Natural killer cell (primary cell): Measurements from ENCODE around the gene CKB. TPM values are rescaled to one million over a fixed set of nuclear protein-coding genes. Genes with fewer than 3 reads are reported as not detected.

ENCODE experiments used
- ATAC-seq, 3 donors: fragments of 150-1000 bp in 2 of 3; fragments of 200-7000 bp in 1 of 3; cut with Tn5 transposase; 1 replicate in 1 of 3; 2 replicates in 2 of 3; pipeline ENCODE4 v1.10.0; 2021; ENCODE audit warnings: mild to moderate bottlenecking in 2 of 3, moderate library complexity in 2 of 3
- DNase-seq, 2 donors: peaks; one replicate each; pipeline versions ENCODE4 v3.0.0 to v3.0.0-alpha.2; 2013 to 2021; ENCODE audit warnings: mixed read lengths in 1 of 2
- H3K27ac ChIP-seq: one replicate; pipeline ENCODE4 v1.5.1; 2013; ENCODE audit warnings: mild to moderate bottlenecking, low read length
- H3K27me3 ChIP-seq: one replicate; pipeline ENCODE4 v1.6.1; 2013; ENCODE audit warnings: low read length; ENCODE audit not compliant: control insufficient read depth, insufficient read depth
- H3K36me3 ChIP-seq: one replicate; pipeline ENCODE4 v1.6.1; 2013; ENCODE audit warnings: low read length; ENCODE audit not compliant: control insufficient read depth, insufficient read depth
- H3K4me1 ChIP-seq: one replicate; pipeline ENCODE4 v1.6.1; 2013; ENCODE audit warnings: low read length; ENCODE audit not compliant: control insufficient read depth, insufficient read depth
- H3K4me3 ChIP-seq: one replicate; pipeline ENCODE4 v1.5.1; 2013; ENCODE audit warnings: low read length
- H3K9me3 ChIP-seq: one replicate; pipeline ENCODE4 v1.6.1; 2013; ENCODE audit warnings: low read length; ENCODE audit not compliant: control insufficient read depth, insufficient read depth
- H3K27ac Mint-ChIP-seq, 2 donors: one replicate each; pipeline ENCODE4 v1.8.0; 2022; ENCODE audit warnings: mild to moderate bottlenecking in 2 of 2, mixed read lengths in 2 of 2, moderate library complexity in 1 of 2
- H3K27me3 Mint-ChIP-seq, 2 donors: one replicate each; pipeline ENCODE4 v1.8.0; 2022; ENCODE audit warnings: low read depth in 2 of 2, mixed read lengths in 2 of 2
- H3K36me3 Mint-ChIP-seq: one replicate; pipeline ENCODE4 v1.8.0; 2022; ENCODE audit warnings: mixed read lengths
- H3K4me1 Mint-ChIP-seq, 2 donors: one replicate each; pipeline ENCODE4 v1.8.0; 2022; ENCODE audit warnings: mixed read lengths in 2 of 2
- H3K4me3 Mint-ChIP-seq: one replicate; pipeline ENCODE4 v1.8.0; 2022; ENCODE audit warnings: mild to moderate bottlenecking, moderate library complexity, mixed read lengths
- H3K9me3 Mint-ChIP-seq, 2 donors: one replicate each; pipeline ENCODE4 v1.8.0; 2022; ENCODE audit warnings: mixed read lengths in 2 of 2
- WGBS: methylation state at CpG from one replicate; pipeline ENCODE4 v1.1.7; 2013; ENCODE audit warnings: missing lambda C conversion rate; ENCODE audit not compliant: insufficient coverage; 5-methylcytosine and 5-hydroxymethylcytosine counted together
- intact Hi-C: fragments of 100-400 bp; cut with micrococcal nuclease; formaldehyde crosslinking; loops from one replicate; pipeline ENCODE4 v1.14.2; 2022
- total RNA-seq, 4 donors: library from RNA; stranded (reverse); fragments of 120-200 nt in 1 of 4; gene quantifications; one replicate each; pipeline versions ENCODE4 v1.2.3 to v1.2.4, GENCODE V29; 2013 to 2022
- TF ChIP-seq, protein P1 (sequence below): fragments of 200-600 bp; IDR thresholded peaks from one replicate; pipeline ENCODE4 v1.8.0; 2022; ENCODE audit warnings: antibody characterized with exemption

Gene CKB
- total RNA-seq, 3 donors from 2014 or later (not counting 1 experiment from before 2014, with no cell fraction given), result 4.0 to 37.4 (median 9.0) TPM

DNA sequence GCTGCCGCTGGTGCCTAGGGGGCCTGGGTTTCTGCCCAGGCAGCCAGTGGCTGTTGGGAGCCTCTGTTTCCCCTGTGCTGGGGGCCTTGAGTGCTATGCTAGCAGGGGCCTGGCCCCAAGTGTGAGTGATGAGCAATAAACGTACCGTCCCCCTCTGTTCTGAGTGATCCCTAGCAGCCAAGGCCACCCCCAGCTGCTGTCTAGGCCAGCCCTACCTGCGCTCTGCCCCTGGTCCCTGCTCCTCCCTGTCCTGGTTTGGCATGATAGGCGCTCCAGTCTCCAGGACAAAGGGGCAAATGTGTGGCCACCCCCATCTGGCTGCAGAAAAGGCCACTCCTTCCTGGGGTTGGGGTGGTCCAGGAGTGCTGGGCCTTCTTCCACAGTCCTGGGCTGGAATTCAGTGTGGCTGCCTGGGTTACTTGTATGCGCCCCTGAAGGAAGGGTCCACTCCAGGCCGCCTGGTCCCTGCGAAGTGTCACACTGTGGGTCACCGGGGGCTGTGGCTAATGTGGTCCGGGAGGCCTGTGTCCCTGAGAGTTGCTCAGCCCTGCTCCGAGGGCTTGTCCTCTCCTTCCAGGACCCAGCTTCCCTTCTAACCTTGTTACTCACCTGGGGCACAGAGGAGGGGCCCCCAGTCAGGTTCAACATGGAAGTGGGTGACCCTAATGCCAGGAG lies 13.4 kb upstream of the CKB start:
- DNase-seq (no peak), ATAC-seq (no peak)
- Mint-ChIP-seq H3K36me3 (no peaks in the 10 kb centered on the region), H3K27me3 (peaks cover 0 to 2% of the 10 kb centered on the region in 2 donors), H3K27ac (no peak overlapping the region), H3K4me1 (peaks cover 0 to 14% of the 10 kb centered on the region in 2 donors), H3K4me3 (no peak overlapping the region), H3K9me3 (no peaks in the 10 kb centered on the region)
- 89% methylated on average over 11 of the region's 11 CpGs for WGBS
- Histone ChIP-seq H3K4me1 (peaks cover 1% of the 10 kb centered on the region), H3K4me3 (no peak overlapping the region), H3K36me3 (peaks cover 7% of the 10 kb centered on the region), H3K27me3 (no peaks in the 10 kb centered on the region), H3K27ac (no peak overlapping the region), H3K9me3 (no peaks in the 10 kb centered on the region)
- TF ChIP-seq, protein P1, sequence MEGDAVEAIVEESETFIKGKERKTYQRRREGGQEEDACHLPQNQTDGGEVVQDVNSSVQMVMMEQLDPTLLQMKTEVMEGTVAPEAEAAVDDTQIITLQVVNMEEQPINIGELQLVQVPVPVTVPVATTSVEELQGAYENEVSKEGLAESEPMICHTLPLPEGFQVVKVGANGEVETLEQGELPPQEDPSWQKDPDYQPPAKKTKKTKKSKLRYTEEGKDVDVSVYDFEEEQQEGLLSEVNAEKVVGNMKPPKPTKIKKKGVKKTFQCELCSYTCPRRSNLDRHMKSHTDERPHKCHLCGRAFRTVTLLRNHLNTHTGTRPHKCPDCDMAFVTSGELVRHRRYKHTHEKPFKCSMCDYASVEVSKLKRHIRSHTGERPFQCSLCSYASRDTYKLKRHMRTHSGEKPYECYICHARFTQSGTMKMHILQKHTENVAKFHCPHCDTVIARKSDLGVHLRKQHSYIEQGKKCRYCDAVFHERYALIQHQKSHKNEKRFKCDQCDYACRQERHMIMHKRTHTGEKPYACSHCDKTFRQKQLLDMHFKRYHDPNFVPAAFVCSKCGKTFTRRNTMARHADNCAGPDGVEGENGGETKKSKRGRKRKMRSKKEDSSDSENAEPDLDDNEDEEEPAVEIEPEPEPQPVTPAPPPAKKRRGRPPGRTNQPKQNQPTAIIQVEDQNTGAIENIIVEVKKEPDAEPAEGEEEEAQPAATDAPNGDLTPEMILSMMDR, result no peak
- intact Hi-C loops, result no loop called here

DNA sequence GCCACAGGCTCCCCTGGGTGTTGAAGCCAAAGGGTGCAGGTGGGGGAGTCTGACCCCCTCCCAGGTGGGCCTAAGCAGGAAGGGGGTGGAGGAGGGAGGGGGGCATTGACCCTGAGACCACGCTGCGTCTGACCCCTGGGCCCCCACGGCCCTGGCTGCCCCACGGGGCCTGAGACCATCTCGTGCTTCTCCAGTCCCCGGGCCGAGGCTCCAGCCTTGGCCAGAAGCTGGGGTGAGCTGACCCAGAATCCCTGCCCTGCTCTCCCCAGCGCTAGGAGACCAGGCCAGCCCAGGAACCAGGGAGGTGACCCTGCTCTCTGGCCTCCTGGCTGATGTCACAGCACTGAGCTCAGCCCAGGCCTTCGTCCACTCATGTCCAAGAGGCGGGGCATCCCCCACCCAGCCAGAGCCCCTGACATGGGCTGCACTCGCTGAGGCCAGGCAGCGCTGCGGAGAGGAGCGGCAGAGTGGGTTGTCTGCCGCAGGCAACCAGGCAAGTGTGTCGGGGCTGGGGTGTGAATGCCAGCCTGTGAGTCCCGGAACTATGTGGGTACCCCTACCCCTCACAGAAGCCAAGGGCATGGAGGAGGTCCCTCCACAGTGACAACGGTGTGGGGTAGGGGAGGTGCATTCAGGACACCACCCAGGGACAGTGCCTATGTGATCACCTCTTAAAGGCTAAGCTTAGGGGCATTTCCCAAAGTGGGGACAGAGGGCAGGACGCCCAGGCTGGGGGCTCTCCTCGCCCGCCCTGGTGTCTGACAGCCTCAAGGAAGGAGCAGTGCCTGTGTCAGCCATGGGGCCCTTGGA lies 12.7 kb upstream of the CKB start:
- 96% methylated on average over 20 of the region's 21 CpGs for WGBS

DNA sequence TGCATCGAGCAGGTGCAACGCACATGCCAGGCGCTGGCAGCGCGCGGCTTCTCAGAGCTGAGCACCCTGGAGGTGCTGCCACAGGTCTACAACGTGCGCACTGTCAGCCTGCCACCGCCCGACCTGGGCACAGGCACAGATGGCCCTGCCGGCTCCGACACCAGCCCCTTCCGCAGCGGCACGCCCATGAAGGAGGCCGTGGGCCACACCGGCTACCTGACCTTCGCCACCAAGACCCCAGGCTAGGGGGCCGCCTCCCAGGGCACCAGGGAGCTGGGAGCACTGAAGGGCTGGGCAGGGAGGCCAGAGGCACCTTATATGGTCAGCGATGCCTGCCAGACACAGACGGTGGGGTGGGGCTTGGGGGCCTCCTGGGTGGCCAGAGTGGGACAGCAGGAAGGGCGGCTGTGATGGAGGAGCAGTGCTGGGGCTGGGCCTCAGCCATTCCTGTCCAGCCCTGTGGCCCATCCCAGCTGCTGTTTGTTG lies 12.0 kb upstream of the CKB start:
- Mint-ChIP-seq H3K27ac (no peak overlapping the region), H3K27me3 (peaks cover 0 to 2% of the 10 kb centered on the region in 2 donors), H3K36me3 (no peaks in the 10 kb centered on the region), H3K4me1 (peaks cover 7 to 27% of the 10 kb centered on the region in 2 donors), H3K4me3 (no peak overlapping the region), H3K9me3 (no peaks in the 10 kb centered on the region)
- no peaks in the 10 kb centered on the region for H3K9me3 ChIP-seq
- intact Hi-C loops, result no loop called here
- peaks cover 16% of the 10 kb centered on the region for H3K4me1 ChIP-seq
- no peak for ATAC-seq
- H3K36me3 ChIP-seq, result peaks cover 7% of the 10 kb centered on the region
- no peak overlapping the region for H3K27ac ChIP-seq
- TF ChIP-seq, protein P1, result no peak
- WGBS, result 94% methylated on average over 22 of the region's 22 CpGs
- no peak overlapping the region for H3K4me3 ChIP-seq
- H3K27me3 ChIP-seq, result no peaks in the 10 kb centered on the region
- no peak for DNase-seq

More for the DNA sequence above, 12.7 kb upstream of the CKB start:
- TF ChIP-seq, protein P1, result no peak
- no peak overlapping the region for H3K4me3 Mint-ChIP-seq
- peaks cover 3 to 21% of the 10 kb centered on the region in 2 donors for H3K4me1 Mint-ChIP-seq
- H3K36me3 Mint-ChIP-seq, result no peaks in the 10 kb centered on the region
- Histone ChIP-seq H3K4me1 (peaks cover 9% of the 10 kb centered on the region), H3K4me3 (no peak overlapping the region), H3K36me3 (peaks cover 7% of the 10 kb centered on the region), H3K27ac (no peak overlapping the region), H3K27me3 (no peaks in the 10 kb centered on the region), H3K9me3 (no peaks in the 10 kb centered on the region)
- H3K27me3 Mint-ChIP-seq, result peaks cover 0 to 2% of the 10 kb centered on the region in 2 donors
- no peak overlapping the region for H3K27ac Mint-ChIP-seq
- H3K9me3 Mint-ChIP-seq, result no peaks in the 10 kb centered on the region
- ATAC-seq (no peak), DNase-seq (no peak)
- intact Hi-C loops, result no loop called here
